Panc1 (cell line): ENCODE measurements around the gene ARHGAP6. TPM values are rescaled to one million over a fixed set of nuclear protein-coding genes. Genes with fewer than 3 reads are reported as not detected.

ENCODE experiments used
- ATAC-seq: fragments of 200-7000 bp; cut with Tn5 transposase; 2 replicates; pipeline ENCODE4 v1.9.1; 2020; ENCODE audit warnings: mild to moderate bottlenecking, moderate library complexity
- BruUV-seq: library from RNA; stranded (reverse); fragments of 400-500 nt; replicated peaks from 2 replicates; lab custom pipeline; 2021; lab: Mats Ljungman, UMichigan
- CTCF ChIA-PET: fragments of 300-600 bp; sonication (Branson Sonifier 250); formaldehyde crosslinking; loops from one replicate; lab custom pipeline; 2022; ENCODE audit warnings: antibody characterized with exemption; lab: Charles Lee
- POLR2A ChIA-PET: fragments of 300-600 bp; sonication (Branson Sonifier 250); formaldehyde crosslinking; loops from one replicate; lab custom pipeline; 2022; ENCODE audit warnings: antibody characterized with exemption; lab: Charles Lee
- DNase-seq: peaks from one replicate; pipeline ENCODE4 v3.0.0-alpha.2; 2010; ENCODE audit warnings: low read depth, low spot score
- H3K27ac ChIP-seq: 2 replicates; pipeline ENCODE4 v1.5.1; 2011; ENCODE audit warnings: mild to moderate bottlenecking, low read length, inconsistent platforms
- H3K27me3 ChIP-seq: fragments of 200-500 bp; sonication (Bioruptor generic); 2 replicates; pipeline ENCODE4 v1.6.0; 2014; ENCODE audit warnings: low read length, inconsistent platforms; ENCODE audit not compliant: control insufficient read depth, insufficient read depth
- H3K36me3 ChIP-seq: fragments of 200-500 bp; sonication (Bioruptor generic); 2 replicates; pipeline ENCODE4 v1.5.1; 2014; ENCODE audit warnings: inconsistent platforms, mild to moderate bottlenecking, low read length, moderate library complexity; ENCODE audit not compliant: control insufficient read depth, insufficient read depth
- H3K4me1 ChIP-seq: 2 replicates; pipeline ENCODE4 v1.5.1; 2011; ENCODE audit warnings: inconsistent platforms, mild to moderate bottlenecking, low read length, moderate library complexity; ENCODE audit not compliant: control insufficient read depth, insufficient read depth
- H3K4me3 ChIP-seq, 2 experiments: 2 replicates each; pipeline ENCODE4 v1.5.1; 2011 to 2012; ENCODE audit warnings: low read depth in 2 of 2, low read length in 2 of 2, mild to moderate bottlenecking in 2 of 2, inconsistent platforms in 1 of 2, moderate library complexity in 1 of 2
- H3K9me3 ChIP-seq: fragments of 200-500 bp; sonication (Bioruptor generic); 2 replicates; pipeline ENCODE4 v1.5.1; 2014; ENCODE audit warnings: low read depth, mild to moderate bottlenecking, inconsistent platforms, low read length, moderate library complexity; ENCODE audit not compliant: control insufficient read depth, insufficient read depth
- POLR2AphosphoS5 ChIP-seq: IDR thresholded peaks from 2 replicates; pipeline ENCODE4 v1.6.1; 2012; ENCODE audit warnings: mild to moderate bottlenecking, low read depth, low read length, moderate library complexity
- REST ChIP-seq, 2 experiments: IDR thresholded peaks; 2 replicates each; pipeline ENCODE4 v1.6.1; 2011 to 2012; ENCODE audit warnings: low read depth in 2 of 2, control low read depth in 1 of 2, low read length in 1 of 2, mild to moderate bottlenecking in 1 of 2, moderate library complexity in 1 of 2; ENCODE audit not compliant: insufficient read depth in 1 of 2
- SIN3A ChIP-seq: IDR thresholded peaks from 2 replicates; pipeline ENCODE4 v1.6.1; 2012; ENCODE audit warnings: low read depth, mild to moderate bottlenecking, low read length, moderate library complexity, borderline replicate concordance; ENCODE audit not compliant: insufficient read depth
- TCF7L2 ChIP-seq: IDR thresholded peaks from 2 replicates; pipeline ENCODE4 v1.6.1; 2011; ENCODE audit warnings: mild to moderate bottlenecking, low read depth, low read length, inconsistent platforms
- in situ Hi-C: cut with HindIII; loops from 2 replicates; pipeline ENCODE4 v1.10.0; 2016; ENCODE audit warnings: low sequenced_read_pairs, low pct_unique_long_range_greater_than_20kb
- intact Hi-C: fragments of 100-400 bp; cut with micrococcal nuclease; formaldehyde crosslinking; loops from one replicate; pipeline ENCODE4 v1.10.0; 2022; ENCODE audit not compliant: unreplicated experiment
- total RNA-seq: library from RNA; stranded (reverse); gene quantifications from one replicate; pipeline ENCODE4 v1.2.1, GENCODE V29; 2021; ENCODE audit not compliant: unreplicated experiment
- TF ChIP-seq, protein P1 (sequence below): fragments of 450-650 bp; IDR thresholded peaks from 2 replicates; pipeline ENCODE4 v1.5.1; 2017; ENCODE audit warnings: mild to moderate bottlenecking

ARHGAP6 gene
- total RNA-seq, 1 experiment from 2014 or later = 0.13 TPM

- Histone ChIP-seq H3K4me1 (no peaks in the 10 kb centered on the region), H3K4me3 (no peak overlapping the region), H3K9me3 (no peaks in the 10 kb centered on the region), H3K27me3 (no peaks in the 10 kb centered on the region), H3K27ac (no peak overlapping the region), H3K36me3 (no peaks in the 10 kb centered on the region)
- in situ Hi-C loops = no loop called here
- intact Hi-C loops = no loop called here
- ChIA-PET CTCF (no interaction called here), POLR2A (no interaction called here)
- ATAC-seq = no peak
- no peak for DNase-seq
- no TSS peak for BruUV-seq
- TF ChIP-seq TCF7L2 = no peak
- TF ChIP-seq SIN3A = no peak
- TF ChIP-seq POLR2AphosphoS5 = no peak
- no peak for TF ChIP-seq REST (IDR thresholded peaks at IDR 0.05; ENCODE audit: insufficient read depth in 1 of 2, low read depth in 2 of 2, low read length in 1 of 2)
- TF ChIP-seq, protein P1, sequence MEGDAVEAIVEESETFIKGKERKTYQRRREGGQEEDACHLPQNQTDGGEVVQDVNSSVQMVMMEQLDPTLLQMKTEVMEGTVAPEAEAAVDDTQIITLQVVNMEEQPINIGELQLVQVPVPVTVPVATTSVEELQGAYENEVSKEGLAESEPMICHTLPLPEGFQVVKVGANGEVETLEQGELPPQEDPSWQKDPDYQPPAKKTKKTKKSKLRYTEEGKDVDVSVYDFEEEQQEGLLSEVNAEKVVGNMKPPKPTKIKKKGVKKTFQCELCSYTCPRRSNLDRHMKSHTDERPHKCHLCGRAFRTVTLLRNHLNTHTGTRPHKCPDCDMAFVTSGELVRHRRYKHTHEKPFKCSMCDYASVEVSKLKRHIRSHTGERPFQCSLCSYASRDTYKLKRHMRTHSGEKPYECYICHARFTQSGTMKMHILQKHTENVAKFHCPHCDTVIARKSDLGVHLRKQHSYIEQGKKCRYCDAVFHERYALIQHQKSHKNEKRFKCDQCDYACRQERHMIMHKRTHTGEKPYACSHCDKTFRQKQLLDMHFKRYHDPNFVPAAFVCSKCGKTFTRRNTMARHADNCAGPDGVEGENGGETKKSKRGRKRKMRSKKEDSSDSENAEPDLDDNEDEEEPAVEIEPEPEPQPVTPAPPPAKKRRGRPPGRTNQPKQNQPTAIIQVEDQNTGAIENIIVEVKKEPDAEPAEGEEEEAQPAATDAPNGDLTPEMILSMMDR = no peak
Measured at GRCh38 chrX:11287505-11287904, 378.2 kb downstream of the ARHGAP6 start.

DNA sequence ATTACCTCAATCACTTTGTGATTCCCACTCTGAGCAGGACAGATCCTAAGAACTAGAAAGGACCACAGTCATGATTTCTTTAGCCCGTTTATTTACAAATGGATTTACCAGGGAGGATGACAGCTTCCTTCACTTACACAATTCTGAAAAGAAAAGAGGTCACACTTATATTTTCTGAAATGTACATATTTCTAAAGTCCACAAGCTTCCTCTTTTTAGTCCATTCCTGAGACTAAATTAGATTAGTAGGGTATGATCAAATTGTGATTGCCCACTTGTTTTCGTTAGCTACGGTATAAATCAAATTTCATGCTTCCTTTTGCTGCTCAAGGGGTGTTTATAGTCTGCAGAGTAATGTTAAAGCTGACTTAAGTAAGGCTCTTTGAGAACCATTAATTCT, 380.1 kb downstream of the ARHGAP6 start:
- H3K9me3 ChIP-seq = no peaks in the 10 kb centered on the region
- POLR2A ChIA-PET = no interaction called here
- H3K4me3 ChIP-seq = no peak overlapping the region
- no peak for ATAC-seq
- intact Hi-C loops (no loop called here), in situ Hi-C loops (no loop called here)
- no peaks in the 10 kb centered on the region for H3K36me3 ChIP-seq
- CTCF ChIA-PET = no interaction called here
- no peak for DNase-seq
- H3K27me3 ChIP-seq = no peaks in the 10 kb centered on the region
- no peak overlapping the region for H3K27ac ChIP-seq
- TF ChIP-seq, protein P1 = no peak
- no peak for TF ChIP-seq SIN3A
- no peak for TF ChIP-seq POLR2AphosphoS5
- no peak for TF ChIP-seq REST (IDR thresholded peaks at IDR 0.05; ENCODE audit: insufficient read depth in 1 of 2, low read depth in 2 of 2, low read length in 1 of 2)
- TF ChIP-seq TCF7L2 = no peak
- no TSS peak for BruUV-seq
- H3K4me1 ChIP-seq = no peaks in the 10 kb centered on the region
